PC-9 (cell line): Measurements from ENCODE around the gene HPS6.

ENCODE experiments used
- EZH2 ChIP-seq: fragments of 200-600 bp; sonication (generic); IDR thresholded peaks from 2 replicates; pipeline ENCODE4 v1.8.0; 2017; ENCODE audit warnings: antibody characterized with exemption, low read depth
- TF ChIP-seq, protein P1 (sequence below): fragments of 200-600 bp; sonication (generic); conservative IDR thresholded peaks from 2 replicates; pipeline ENCODE4 v1.6.1; 2017; ENCODE audit warnings: mixed run types, antibody characterized with exemption, mild to moderate bottlenecking, moderate library complexity

DNA sequence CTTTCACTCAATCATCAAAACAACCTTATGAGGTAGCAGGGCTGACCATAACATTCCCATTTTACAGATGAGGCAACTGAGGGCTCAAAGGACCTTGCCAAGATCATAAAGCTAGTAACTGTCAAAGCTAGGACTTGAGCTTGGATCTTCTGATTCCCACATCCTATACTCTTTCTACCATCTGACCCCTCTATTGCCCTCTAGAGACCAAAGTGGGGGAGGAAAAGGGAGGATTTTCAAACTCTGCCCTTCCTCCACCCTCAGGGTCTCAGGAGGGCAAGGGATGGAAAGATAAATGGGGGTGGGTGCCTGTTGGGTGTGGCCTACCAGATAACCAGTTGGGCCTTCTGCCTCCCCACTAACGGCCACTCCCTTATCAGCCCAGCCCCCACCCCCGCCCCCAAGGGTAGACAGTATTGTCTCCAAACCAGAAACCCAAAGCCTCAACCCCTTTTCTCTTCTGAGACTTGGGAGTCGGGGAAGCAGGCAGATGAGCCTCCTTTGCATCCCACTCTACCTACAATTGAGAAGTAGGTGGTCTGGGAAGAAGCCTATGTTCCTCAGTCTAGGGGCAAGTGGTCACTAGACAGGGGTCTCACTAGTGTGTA is 47.2 kb downstream of the HPS6 start:
- TF ChIP-seq, protein P1, sequence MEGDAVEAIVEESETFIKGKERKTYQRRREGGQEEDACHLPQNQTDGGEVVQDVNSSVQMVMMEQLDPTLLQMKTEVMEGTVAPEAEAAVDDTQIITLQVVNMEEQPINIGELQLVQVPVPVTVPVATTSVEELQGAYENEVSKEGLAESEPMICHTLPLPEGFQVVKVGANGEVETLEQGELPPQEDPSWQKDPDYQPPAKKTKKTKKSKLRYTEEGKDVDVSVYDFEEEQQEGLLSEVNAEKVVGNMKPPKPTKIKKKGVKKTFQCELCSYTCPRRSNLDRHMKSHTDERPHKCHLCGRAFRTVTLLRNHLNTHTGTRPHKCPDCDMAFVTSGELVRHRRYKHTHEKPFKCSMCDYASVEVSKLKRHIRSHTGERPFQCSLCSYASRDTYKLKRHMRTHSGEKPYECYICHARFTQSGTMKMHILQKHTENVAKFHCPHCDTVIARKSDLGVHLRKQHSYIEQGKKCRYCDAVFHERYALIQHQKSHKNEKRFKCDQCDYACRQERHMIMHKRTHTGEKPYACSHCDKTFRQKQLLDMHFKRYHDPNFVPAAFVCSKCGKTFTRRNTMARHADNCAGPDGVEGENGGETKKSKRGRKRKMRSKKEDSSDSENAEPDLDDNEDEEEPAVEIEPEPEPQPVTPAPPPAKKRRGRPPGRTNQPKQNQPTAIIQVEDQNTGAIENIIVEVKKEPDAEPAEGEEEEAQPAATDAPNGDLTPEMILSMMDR, result no peak; the same call in 1 of the 2 replicates
- TF ChIP-seq EZH2, result no peak
